Liver (tissue), 9 donors: ENCODE measurements around the gene RPS6KC1. TPM values are rescaled to one million over a fixed set of nuclear protein-coding genes. Genes with fewer than 3 reads are reported as not detected.

Experiments used
- DNase-seq: peaks from one replicate; pipeline ENCODE4 v3.0.0-alpha.2; 2017; ENCODE audit warnings: low spot score
- H3K27ac ChIP-seq, 2 donors: one replicate each; pipeline ENCODE4 v1.7.0; 2013; ENCODE audit warnings: inconsistent platforms in 2 of 2, low read length in 2 of 2, control low read depth in 1 of 2, low read depth in 1 of 2, mild to moderate bottlenecking in 1 of 2
- H3K27me3 ChIP-seq, 4 donors: one replicate each; pipeline versions ENCODE4 v1.6.1 to v1.7.0; 2013; ENCODE audit warnings: low read length in 3 of 4, inconsistent platforms in 1 of 4, mild to moderate bottlenecking in 1 of 4, moderate library complexity in 1 of 4; ENCODE audit not compliant: control insufficient read depth in 4 of 4, insufficient read depth in 4 of 4
- H3K36me3 ChIP-seq, 4 donors: one replicate each; pipeline versions ENCODE4 v1.6.1 to v1.7.0; 2013; ENCODE audit warnings: low read length in 3 of 4, mild to moderate bottlenecking in 3 of 4, low read depth in 1 of 4, moderate library complexity in 1 of 4; ENCODE audit not compliant: control insufficient read depth in 4 of 4, insufficient read depth in 3 of 4
- H3K4me1 ChIP-seq, 4 donors: one replicate each; pipeline versions ENCODE4 v1.6.1 to v1.7.0; 2013; ENCODE audit warnings: low read length in 3 of 4, mild to moderate bottlenecking in 3 of 4, moderate library complexity in 1 of 4; ENCODE audit not compliant: control insufficient read depth in 4 of 4, insufficient read depth in 4 of 4
- H3K4me3 ChIP-seq, 3 donors: one replicate each; pipeline versions ENCODE4 v1.6.1 to v1.7.0; 2013; ENCODE audit warnings: low read length in 3 of 3, control low read depth in 1 of 3, low read depth in 1 of 3, mild to moderate bottlenecking in 1 of 3
- H3K9ac ChIP-seq, 2 donors: one replicate each; pipeline ENCODE4 v1.7.0; 2013; ENCODE audit warnings: low read length in 2 of 2, mild to moderate bottlenecking in 2 of 2, moderate library complexity in 2 of 2, control low read depth in 1 of 2, low read depth in 1 of 2
- H3K9me3 ChIP-seq, 4 donors: one replicate each; pipeline versions ENCODE4 v1.6.1 to v1.7.0; 2013; ENCODE audit warnings: low read length in 3 of 4; ENCODE audit not compliant: control insufficient read depth in 4 of 4
- FOXA1 ChIP-seq: IDR thresholded peaks from 2 replicates; pipeline ENCODE4 v1.6.1; 2016; ENCODE audit warnings: antibody characterized with exemption
- FOXA2 ChIP-seq: IDR thresholded peaks from 2 replicates; pipeline ENCODE4 v1.6.1; 2016; ENCODE audit warnings: antibody characterized with exemption
- GABPA ChIP-seq, 2 donors: IDR thresholded peaks in 1 of 2; conservative IDR thresholded peaks in 1 of 2; 2 replicates each; pipeline ENCODE4 v1.6.1; 2016; ENCODE audit warnings: antibody characterized with exemption in 2 of 2, mild to moderate bottlenecking in 1 of 2, moderate library complexity in 1 of 2
- HNF4A ChIP-seq, 2 donors: conservative IDR thresholded peaks; 2 replicates each; pipeline ENCODE4 v1.6.1; 2016; ENCODE audit warnings: antibody characterized with exemption in 2 of 2, mild to moderate bottlenecking in 2 of 2
- HNF4G ChIP-seq: IDR thresholded peaks from 2 replicates; pipeline ENCODE4 v1.6.1; 2016; ENCODE audit warnings: antibody characterized with exemption
- JUND ChIP-seq, 2 donors: IDR thresholded peaks; 2 replicates each; pipeline ENCODE4 v1.6.1; 2016; ENCODE audit warnings: antibody characterized with exemption in 2 of 2
- NR2F2 ChIP-seq: IDR thresholded peaks from 2 replicates; pipeline ENCODE4 v1.6.1; 2016; ENCODE audit warnings: antibody characterized with exemption
- RAD21 ChIP-seq, 2 donors: IDR thresholded peaks; 2 replicates each; pipeline ENCODE4 v1.6.1; 2016; ENCODE audit warnings: antibody characterized with exemption in 2 of 2, mild to moderate bottlenecking in 2 of 2
- RXRA ChIP-seq, 2 donors: IDR thresholded peaks; 2 replicates each; pipeline ENCODE4 v1.6.1; 2017 to 2018; ENCODE audit warnings: antibody characterized with exemption in 2 of 2, mild to moderate bottlenecking in 1 of 2
- SP1 ChIP-seq: IDR thresholded peaks from 2 replicates; pipeline ENCODE4 v1.6.1; 2018; ENCODE audit warnings: antibody characterized with exemption, mild to moderate bottlenecking
- TAF1 ChIP-seq: conservative IDR thresholded peaks from 2 replicates; pipeline ENCODE4 v1.6.1; 2016; ENCODE audit warnings: antibody characterized with exemption, mild to moderate bottlenecking
- ZBTB33 ChIP-seq: IDR thresholded peaks from 2 replicates; pipeline ENCODE4 v1.6.1; 2016; ENCODE audit warnings: antibody characterized with exemption
- WGBS: extraction: QIAGEN DNeasy Blood & Tissue Kit; methylation state at CpG from one replicate; pipeline ENCODE4 v1.1.7; 2013; 5-methylcytosine and 5-hydroxymethylcytosine counted together
- polyA plus RNA-seq, 2 donors: library from polyadenylated mRNA; stranded (reverse) in 1 of 2; unstranded in 1 of 2; fragments of 200-250 nt in 1 of 2; fragments of >200 nt in 1 of 2; fragmentation: Nextera tagmentation in 1 of 2; extraction: Ambion mirVana in 1 of 2; gene quantifications; one replicate each; pipeline versions ENCODE4 v1.2.1 to v1.2.3, GENCODE V29; 2013 to 2015
- total RNA-seq, 2 donors: library from RNA; depleted of rRNA; stranded (reverse); fragments of >200 nt; gene quantifications; one replicate each; pipeline ENCODE4 v1.2.3, GENCODE V29; 2014
- TF ChIP-seq, protein P1 (sequence below): fragments of 150-350 bp; IDR thresholded peaks from 2 replicates; pipeline ENCODE4 v1.5.1; 2017; ENCODE audit warnings: improper control_type of control experiment, low read depth, low read length; ENCODE audit not compliant: missing input control
- TF ChIP-seq, protein P2 (sequence below): IDR thresholded peaks from 2 replicates; pipeline ENCODE4 v1.6.1; 2016; ENCODE audit warnings: antibody characterized with exemption, mild to moderate bottlenecking
- TF ChIP-seq, protein P3 (sequence below): IDR thresholded peaks from 2 replicates; pipeline ENCODE4 v1.6.1; 2016; ENCODE audit warnings: antibody characterized with exemption
- donor health status: healthy.
- donor health status: healthy.
- donor health status: healthy.
- donor health status: healthy.
- donor health status: healthy.

RPS6KC1 gene
- total and polyA plus RNA-seq, 4 donors, result 3.5 to 15.6 (median 9.8) TPM

DNA sequence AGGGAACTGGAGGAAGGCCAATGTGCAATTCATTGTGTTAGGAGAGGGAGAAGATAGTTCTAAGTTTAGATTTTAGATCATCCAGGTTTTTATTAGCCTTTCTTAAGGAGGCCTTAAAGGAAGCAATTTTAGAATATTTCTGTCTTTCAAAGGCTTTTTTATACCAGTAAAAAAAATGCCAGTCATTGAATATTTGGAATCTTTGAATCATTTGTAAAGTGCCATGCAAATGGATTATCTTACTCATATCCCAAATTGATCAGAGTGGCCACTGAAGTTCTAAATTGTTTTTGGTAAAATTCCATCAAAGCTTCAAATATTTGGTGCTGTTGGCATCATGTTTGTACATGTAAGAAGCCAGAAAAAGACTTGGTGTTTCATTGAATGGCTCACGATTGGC, 244.8 kb downstream of the RPS6KC1 start:
- H3K4me1 ChIP-seq, result no peaks in the 10 kb centered on the region
- TF ChIP-seq SP1 (no peak), FOXA1 (no peak), RAD21 (IDR thresholded peaks at IDR 0.05) (no peak), FOXA2 (no peak)
- TF ChIP-seq, protein P1, sequence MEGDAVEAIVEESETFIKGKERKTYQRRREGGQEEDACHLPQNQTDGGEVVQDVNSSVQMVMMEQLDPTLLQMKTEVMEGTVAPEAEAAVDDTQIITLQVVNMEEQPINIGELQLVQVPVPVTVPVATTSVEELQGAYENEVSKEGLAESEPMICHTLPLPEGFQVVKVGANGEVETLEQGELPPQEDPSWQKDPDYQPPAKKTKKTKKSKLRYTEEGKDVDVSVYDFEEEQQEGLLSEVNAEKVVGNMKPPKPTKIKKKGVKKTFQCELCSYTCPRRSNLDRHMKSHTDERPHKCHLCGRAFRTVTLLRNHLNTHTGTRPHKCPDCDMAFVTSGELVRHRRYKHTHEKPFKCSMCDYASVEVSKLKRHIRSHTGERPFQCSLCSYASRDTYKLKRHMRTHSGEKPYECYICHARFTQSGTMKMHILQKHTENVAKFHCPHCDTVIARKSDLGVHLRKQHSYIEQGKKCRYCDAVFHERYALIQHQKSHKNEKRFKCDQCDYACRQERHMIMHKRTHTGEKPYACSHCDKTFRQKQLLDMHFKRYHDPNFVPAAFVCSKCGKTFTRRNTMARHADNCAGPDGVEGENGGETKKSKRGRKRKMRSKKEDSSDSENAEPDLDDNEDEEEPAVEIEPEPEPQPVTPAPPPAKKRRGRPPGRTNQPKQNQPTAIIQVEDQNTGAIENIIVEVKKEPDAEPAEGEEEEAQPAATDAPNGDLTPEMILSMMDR, result no peak
- H3K27me3 ChIP-seq, result no peaks in the 10 kb centered on the region
- H3K9me3 ChIP-seq, result peaks cover 6 to 28% (median 7%) of the 10 kb centered on the region in 4 donors
- H3K36me3 ChIP-seq, result no peaks in the 10 kb centered on the region
- 96% methylated on average over 1 of the region's 1 CpG for WGBS
- no peak overlapping the region for H3K4me3 ChIP-seq
- no peak overlapping the region for H3K27ac ChIP-seq
- no peak for DNase-seq
- H3K9ac ChIP-seq, result no peak overlapping the region

GRCh38 chr1:213296558-213296957, 245.5 kb downstream of the RPS6KC1 start:
- Histone ChIP-seq H3K27me3 (no peaks in the 10 kb centered on the region), H3K36me3 (no peaks in the 10 kb centered on the region), H3K9ac (no peak overlapping the region), H3K4me1 (no peaks in the 10 kb centered on the region), H3K9me3 (peaks cover 6 to 28% (median 7%) of the 10 kb centered on the region in 4 donors), H3K27ac (no peak overlapping the region), H3K4me3 (no peak overlapping the region)
- no peak for DNase-seq
- no peak for TF ChIP-seq HNF4G
- TF ChIP-seq FOXA2, result no peak
- TF ChIP-seq JUND (IDR thresholded peaks at IDR 0.05), result no peak
- TF ChIP-seq ZBTB33, result no peak
- no peak for TF ChIP-seq RAD21 (IDR thresholded peaks at IDR 0.05)
- no peak for TF ChIP-seq NR2F2
- no peak for TF ChIP-seq RXRA (IDR thresholded peaks at IDR 0.05)

GRCh38 chr1:213297021-213297420, 246.0 kb downstream of the RPS6KC1 start:
- 93% methylated on average over 5 of the region's 5 CpGs for WGBS
- Histone ChIP-seq H3K9me3 (peaks cover 6 to 28% (median 7%) of the 10 kb centered on the region in 4 donors), H3K9ac (no peak overlapping the region), H3K4me3 (peak overlapping the region in 1 of 3 donors; percentile 9), H3K4me1 (no peaks in the 10 kb centered on the region), H3K27me3 (no peaks in the 10 kb centered on the region), H3K36me3 (no peaks in the 10 kb centered on the region), H3K27ac (no peak overlapping the region)
- DNase-seq, result no peak
- TF ChIP-seq, protein P2, sequence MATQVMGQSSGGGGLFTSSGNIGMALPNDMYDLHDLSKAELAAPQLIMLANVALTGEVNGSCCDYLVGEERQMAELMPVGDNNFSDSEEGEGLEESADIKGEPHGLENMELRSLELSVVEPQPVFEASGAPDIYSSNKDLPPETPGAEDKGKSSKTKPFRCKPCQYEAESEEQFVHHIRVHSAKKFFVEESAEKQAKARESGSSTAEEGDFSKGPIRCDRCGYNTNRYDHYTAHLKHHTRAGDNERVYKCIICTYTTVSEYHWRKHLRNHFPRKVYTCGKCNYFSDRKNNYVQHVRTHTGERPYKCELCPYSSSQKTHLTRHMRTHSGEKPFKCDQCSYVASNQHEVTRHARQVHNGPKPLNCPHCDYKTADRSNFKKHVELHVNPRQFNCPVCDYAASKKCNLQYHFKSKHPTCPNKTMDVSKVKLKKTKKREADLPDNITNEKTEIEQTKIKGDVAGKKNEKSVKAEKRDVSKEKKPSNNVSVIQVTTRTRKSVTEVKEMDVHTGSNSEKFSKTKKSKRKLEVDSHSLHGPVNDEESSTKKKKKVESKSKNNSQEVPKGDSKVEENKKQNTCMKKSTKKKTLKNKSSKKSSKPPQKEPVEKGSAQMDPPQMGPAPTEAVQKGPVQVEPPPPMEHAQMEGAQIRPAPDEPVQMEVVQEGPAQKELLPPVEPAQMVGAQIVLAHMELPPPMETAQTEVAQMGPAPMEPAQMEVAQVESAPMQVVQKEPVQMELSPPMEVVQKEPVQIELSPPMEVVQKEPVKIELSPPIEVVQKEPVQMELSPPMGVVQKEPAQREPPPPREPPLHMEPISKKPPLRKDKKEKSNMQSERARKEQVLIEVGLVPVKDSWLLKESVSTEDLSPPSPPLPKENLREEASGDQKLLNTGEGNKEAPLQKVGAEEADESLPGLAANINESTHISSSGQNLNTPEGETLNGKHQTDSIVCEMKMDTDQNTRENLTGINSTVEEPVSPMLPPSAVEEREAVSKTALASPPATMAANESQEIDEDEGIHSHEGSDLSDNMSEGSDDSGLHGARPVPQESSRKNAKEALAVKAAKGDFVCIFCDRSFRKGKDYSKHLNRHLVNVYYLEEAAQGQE, result no peak
- TF ChIP-seq FOXA2 (no peak), RAD21 (IDR thresholded peaks at IDR 0.05) (no peak), SP1 (no peak), TAF1 (no peak), NR2F2 (no peak), HNF4A (conservative IDR thresholded peaks at IDR 0.05) (no peak), FOXA1 (no peak), GABPA (IDR thresholded peaks at IDR 0.05 in 1 of 2, conservative IDR thresholded peaks at IDR 0.05 in 1 of 2) (no peak), RXRA (IDR thresholded peaks at IDR 0.05) (no peak)
- TF ChIP-seq, protein P3, sequence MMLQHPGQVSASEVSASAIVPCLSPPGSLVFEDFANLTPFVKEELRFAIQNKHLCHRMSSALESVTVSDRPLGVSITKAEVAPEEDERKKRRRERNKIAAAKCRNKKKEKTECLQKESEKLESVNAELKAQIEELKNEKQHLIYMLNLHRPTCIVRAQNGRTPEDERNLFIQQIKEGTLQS, result no peak
